ENCODE results near the gene TSGA10IP. TPM values are rescaled to one million over a fixed set of nuclear protein-coding genes. Genes with fewer than 3 reads are reported as not detected.

TSGA10IP gene
- total RNA-seq, 6 donors from 2014 or later = 0.17 to 0.92 TPM; not detected in 4

GRCh38 chr11:66004186-66004585 is 58.9 kb downstream of the TSGA10IP start:
- Histone ChIP-seq H3K36me3 (peaks cover 9 to 30% (median 20%) of the 10 kb centered on the region in 4 donors), H3K4me1 (peaks cover 13 to 26% (median 24%) of the 10 kb centered on the region in 4 donors), H3K9me3 (no peaks in the 10 kb centered on the region), H3K27me3 (no peaks in the 10 kb centered on the region), H3K4me3 (no peak overlapping the region), H3K27ac (peak overlapping the region in 1 of 4 donors; percentile 20)
- WGBS, 2 donors = 79 to 91% methylated on average over 4 of the region's 4 CpGs
- TF ChIP-seq POLR2A (IDR thresholded peaks at IDR 0.05) (no peak), POLR2AphosphoS5 (IDR thresholded peaks at IDR 0.05) (no peak), EP300 (IDR thresholded peaks at IDR 0.05) (no peak)
- TF ChIP-seq, protein P1, sequence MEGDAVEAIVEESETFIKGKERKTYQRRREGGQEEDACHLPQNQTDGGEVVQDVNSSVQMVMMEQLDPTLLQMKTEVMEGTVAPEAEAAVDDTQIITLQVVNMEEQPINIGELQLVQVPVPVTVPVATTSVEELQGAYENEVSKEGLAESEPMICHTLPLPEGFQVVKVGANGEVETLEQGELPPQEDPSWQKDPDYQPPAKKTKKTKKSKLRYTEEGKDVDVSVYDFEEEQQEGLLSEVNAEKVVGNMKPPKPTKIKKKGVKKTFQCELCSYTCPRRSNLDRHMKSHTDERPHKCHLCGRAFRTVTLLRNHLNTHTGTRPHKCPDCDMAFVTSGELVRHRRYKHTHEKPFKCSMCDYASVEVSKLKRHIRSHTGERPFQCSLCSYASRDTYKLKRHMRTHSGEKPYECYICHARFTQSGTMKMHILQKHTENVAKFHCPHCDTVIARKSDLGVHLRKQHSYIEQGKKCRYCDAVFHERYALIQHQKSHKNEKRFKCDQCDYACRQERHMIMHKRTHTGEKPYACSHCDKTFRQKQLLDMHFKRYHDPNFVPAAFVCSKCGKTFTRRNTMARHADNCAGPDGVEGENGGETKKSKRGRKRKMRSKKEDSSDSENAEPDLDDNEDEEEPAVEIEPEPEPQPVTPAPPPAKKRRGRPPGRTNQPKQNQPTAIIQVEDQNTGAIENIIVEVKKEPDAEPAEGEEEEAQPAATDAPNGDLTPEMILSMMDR (IDR thresholded peaks at IDR 0.05) = no peak
- no peak for ATAC-seq (ENCODE audit: low FRiP score in 2 of 2)
- no peak for DNase-seq

DNA sequence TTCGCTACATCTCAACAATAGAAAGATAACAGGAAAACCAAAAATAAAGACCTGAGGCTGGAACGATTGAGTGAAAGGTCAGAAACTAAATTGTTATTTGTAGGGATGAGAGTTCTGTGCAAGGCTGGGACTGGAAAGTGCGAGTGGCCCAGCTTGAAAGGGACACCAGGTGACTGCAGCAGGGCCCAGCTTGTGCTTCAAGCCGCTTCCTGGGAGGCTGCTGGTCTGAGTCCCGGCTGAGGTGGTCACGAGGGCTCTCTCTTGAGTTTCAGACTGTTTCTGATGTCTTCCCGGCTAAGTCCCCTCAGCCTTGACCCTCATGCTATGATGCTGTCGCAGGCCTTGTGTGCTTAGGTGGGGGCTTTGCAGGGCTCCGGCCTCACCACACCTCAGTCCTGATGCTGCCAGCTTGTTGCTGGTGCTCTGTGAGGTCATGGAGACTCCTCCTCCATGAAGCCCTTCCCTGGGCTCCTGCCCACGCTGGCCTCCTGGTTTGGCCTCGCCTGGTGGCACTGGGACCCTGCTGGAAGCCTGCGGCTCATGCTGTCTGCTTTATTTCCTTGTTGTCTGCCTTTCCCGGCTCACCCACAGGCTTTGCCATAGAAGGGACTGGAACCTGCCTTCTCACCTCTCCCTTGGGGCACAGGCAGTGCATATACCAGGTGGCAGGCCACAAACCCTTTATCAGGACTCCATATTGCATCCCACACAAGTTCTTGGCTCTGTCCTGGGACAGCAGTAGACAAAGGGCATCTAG is 61.0 kb downstream of the TSGA10IP start:
- no peak for ATAC-seq (ENCODE audit: low FRiP score in 2 of 2)
- Histone ChIP-seq H3K27ac (no peak overlapping the region), H3K4me3 (no peak overlapping the region), H3K9me3 (no peaks in the 10 kb centered on the region), H3K27me3 (peaks cover 0 to 1% (median 0%) of the 10 kb centered on the region in 4 donors), H3K36me3 (peaks cover 0 to 18% (median 8%) of the 10 kb centered on the region in 4 donors), H3K4me1 (peaks cover 9 to 12% (median 10%) of the 10 kb centered on the region in 4 donors)
- 86 to 90% methylated on average over 9 to 10 of the region's 13 CpGs for WGBS, 2 donors
- no peak for DNase-seq
- TF ChIP-seq POLR2A (IDR thresholded peaks at IDR 0.05) = no peak
- no peak for TF ChIP-seq EP300 (IDR thresholded peaks at IDR 0.05)

DNA sequence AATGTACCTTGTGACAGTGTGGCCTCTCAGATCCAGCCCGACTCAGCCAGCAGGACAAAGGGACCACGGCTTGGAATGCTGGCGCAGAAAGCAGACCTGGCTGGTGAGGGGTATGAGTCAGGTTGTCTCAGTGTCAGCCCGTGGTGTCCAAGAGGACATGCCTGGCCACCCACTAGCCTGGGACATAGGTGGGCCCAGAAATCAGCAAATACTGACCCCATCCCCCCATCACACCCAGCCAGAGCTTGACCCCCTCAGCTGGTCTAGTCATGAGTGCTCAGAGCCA is 61.6 kb downstream of the TSGA10IP start:
- Histone ChIP-seq H3K27me3 (peaks cover 0 to 7% (median 2%) of the 10 kb centered on the region in 4 donors), H3K4me1 (peaks cover 12 to 16% (median 13%) of the 10 kb centered on the region in 4 donors), H3K4me3 (no peak overlapping the region), H3K9me3 (no peaks in the 10 kb centered on the region), H3K27ac (no peak overlapping the region), H3K36me3 (peaks cover 0 to 18% (median 8%) of the 10 kb centered on the region in 4 donors)
- ATAC-seq (ENCODE audit: low FRiP score in 2 of 2) (no peak), DNase-seq (no peak)
- 77% methylated on average over 4 of the region's 4 CpGs; no CpG with 5 or more reads in 1 of the 2 donors for WGBS, 2 donors
- TF ChIP-seq EP300 (IDR thresholded peaks at IDR 0.05) = no peak
- TF ChIP-seq POLR2A (IDR thresholded peaks at IDR 0.05) = no peak
- no peak for TF ChIP-seq POLR2AphosphoS5 (IDR thresholded peaks at IDR 0.05)
- TF ChIP-seq, protein P1 (IDR thresholded peaks at IDR 0.05) = no peak

- H3K27ac ChIP-seq = peak overlapping the region in 1 of 4 donors; percentile 38
- H3K4me1 ChIP-seq = peaks cover 16 to 19% (median 17%) of the 10 kb centered on the region in 4 donors
- H3K9me3 ChIP-seq = no peaks in the 10 kb centered on the region
- peaks cover 0 to 10% (median 4%) of the 10 kb centered on the region in 4 donors for H3K27me3 ChIP-seq
- no peak for ATAC-seq (ENCODE audit: low FRiP score in 2 of 2)
- H3K4me3 ChIP-seq = no peak overlapping the region
- no peak for DNase-seq
- TF ChIP-seq POLR2A (IDR thresholded peaks at IDR 0.05) = no peak
- TF ChIP-seq, protein P1 (IDR thresholded peaks at IDR 0.05) = no peak
- no peak for TF ChIP-seq POLR2AphosphoS5 (IDR thresholded peaks at IDR 0.05)
- no peak for TF ChIP-seq EP300 (IDR thresholded peaks at IDR 0.05)
- WGBS, 2 donors = 45 to 47% methylated on average over 4 to 5 of the region's 5 CpGs
- peaks cover 0 to 18% (median 8%) of the 10 kb centered on the region in 4 donors for H3K36me3 ChIP-seq
Measured at GRCh38 chr11:66007201-66007634, 61.9 kb downstream of the TSGA10IP start.

- Histone ChIP-seq H3K27me3 (peaks cover 0 to 12% (median 5%) of the 10 kb centered on the region in 4 donors), H3K36me3 (peaks cover 0 to 18% (median 8%) of the 10 kb centered on the region in 4 donors), H3K9me3 (no peaks in the 10 kb centered on the region), H3K4me3 (no peak overlapping the region), H3K4me1 (peaks cover 13 to 22% (median 16%) of the 10 kb centered on the region in 4 donors), H3K27ac (no peak overlapping the region)
- DNase-seq (no peak), ATAC-seq (ENCODE audit: low FRiP score in 2 of 2) (no peak)
- WGBS, 2 donors = 89 to 94% methylated on average over 2 of the region's 2 CpGs
- TF ChIP-seq POLR2A (IDR thresholded peaks at IDR 0.05) = no peak
- TF ChIP-seq, protein P1 (IDR thresholded peaks at IDR 0.05) = no peak
Measured at GRCh38 chr11:66008095-66008467, 62.8 kb downstream of the TSGA10IP start.

Measured in upper lobe of left lung (tissue), 6 donors.